ENCODE results near the gene TMEM196. TPM values are rescaled to one million over a fixed set of nuclear protein-coding genes. Genes with fewer than 3 reads are reported as not detected.
"Not testable (repeated sequence)": the region's sequence is repeated elsewhere in the genome, so short reads cannot be mapped to it uniquely, and the experiment has no call there.

TMEM196 gene
- total and polyA plus RNA-seq, 3 experiments from 2014 or later = not detected

DNA sequence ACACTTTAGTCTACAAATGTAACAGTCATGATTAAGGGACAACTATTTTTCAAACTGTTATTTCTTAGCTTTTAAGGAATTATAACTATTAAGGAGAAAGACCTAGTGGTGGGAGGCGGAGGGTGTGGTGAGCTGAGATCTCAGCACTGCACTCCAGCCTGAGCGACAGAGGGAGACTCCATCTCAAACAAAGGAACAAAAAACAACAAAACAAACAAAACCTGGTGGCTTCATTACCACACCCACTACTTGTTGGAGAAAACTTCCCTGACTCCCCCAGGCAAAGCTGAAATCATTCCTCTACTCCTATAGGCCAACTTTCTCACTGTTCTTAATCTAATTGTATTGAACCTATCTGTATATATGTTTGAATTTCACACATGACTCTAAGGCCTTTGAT, 67.8 kb downstream of the TMEM196 start:
- Mint-ChIP-seq H3K27ac (peak overlapping the region in 7 of 8 donors; percentile 6 to 98 (median 52)), H3K36me3 (peaks cover 3 to 40% (median 16%) of the 10 kb centered on the region in 3 donors), H3K27me3 (peaks cover 0 to 2% of the 10 kb centered on the region in 2 donors), H3K4me1 (peaks cover 50 to 65% (median 63%) of the 10 kb centered on the region in 3 donors), H3K9me3 (no peaks in the 10 kb centered on the region), H3K4me3 (peak overlapping the region in 2 of 7 donors; percentile 24 to 67)
- Histone ChIP-seq H3K36me3 (ENCODE audit: insufficient read depth, low read length) (no peaks in the 10 kb centered on the region), H3K4me3 (ENCODE audit: low read length) (no peak overlapping the region), H3K9me3 (ENCODE audit: low read length) (no peaks in the 10 kb centered on the region), H3K4me1 (ENCODE audit: insufficient read depth, low read length) (peaks cover 32% of the 10 kb centered on the region), H3K27ac (ENCODE audit: low read depth, low read length) (no peak overlapping the region), H3K27me3 (ENCODE audit: insufficient read depth, low read length, poor library complexity, severe bottlenecking) (no peaks in the 10 kb centered on the region)
- ChIA-PET POLR2A (no interaction called here), CTCF (interaction anchor here (1.0 kb wide), 1 partner anchor 8 kb away, joined by 4 read pairs; no protein-coding TSS in a partner anchor)
- DNase-seq = no peak

DNA sequence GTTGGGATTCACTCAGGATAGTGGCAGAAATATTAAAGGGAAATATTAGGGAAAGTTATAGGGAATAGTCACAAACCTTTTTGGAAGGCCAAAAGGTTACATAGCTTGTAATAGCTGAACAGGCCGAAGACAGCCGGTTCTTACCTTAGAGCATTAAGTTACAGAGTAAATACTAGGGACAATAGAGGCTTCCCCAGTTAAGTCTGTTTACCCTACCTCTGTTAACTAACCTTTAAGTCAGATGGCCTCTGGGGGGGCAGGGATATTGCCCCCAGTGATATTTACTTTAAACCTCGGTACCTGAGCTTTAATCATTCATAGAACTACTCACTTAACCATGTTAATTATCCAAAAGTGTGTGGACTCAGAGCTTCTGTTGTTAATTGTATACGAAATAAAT, 71.9 kb downstream of the TMEM196 start:
- Mint-ChIP-seq H3K4me1 (peaks cover 17 to 27% (median 26%) of the 10 kb centered on the region in 3 donors), H3K27me3 (peaks cover 0 to 2% of the 10 kb centered on the region in 2 donors), H3K36me3 (peaks cover 3 to 63% (median 27%) of the 10 kb centered on the region in 3 donors), H3K4me3 (no peak overlapping the region), H3K9me3 (no peaks in the 10 kb centered on the region), H3K27ac (peak overlapping the region in 2 of 8 donors; percentile 20 to 57)
- Histone ChIP-seq H3K9me3 (ENCODE audit: low read length) (no peaks in the 10 kb centered on the region), H3K36me3 (ENCODE audit: insufficient read depth, low read length) (no peaks in the 10 kb centered on the region), H3K4me1 (ENCODE audit: insufficient read depth, low read length) (peaks cover 7% of the 10 kb centered on the region), H3K27ac (ENCODE audit: low read depth, low read length) (no peak overlapping the region), H3K4me3 (ENCODE audit: low read length) (no peak overlapping the region), H3K27me3 (ENCODE audit: insufficient read depth, low read length, poor library complexity, severe bottlenecking) (no peaks in the 10 kb centered on the region)
- DNase-seq = no peak
- ChIA-PET CTCF (no interaction called here), POLR2A (no interaction called here)

DNA sequence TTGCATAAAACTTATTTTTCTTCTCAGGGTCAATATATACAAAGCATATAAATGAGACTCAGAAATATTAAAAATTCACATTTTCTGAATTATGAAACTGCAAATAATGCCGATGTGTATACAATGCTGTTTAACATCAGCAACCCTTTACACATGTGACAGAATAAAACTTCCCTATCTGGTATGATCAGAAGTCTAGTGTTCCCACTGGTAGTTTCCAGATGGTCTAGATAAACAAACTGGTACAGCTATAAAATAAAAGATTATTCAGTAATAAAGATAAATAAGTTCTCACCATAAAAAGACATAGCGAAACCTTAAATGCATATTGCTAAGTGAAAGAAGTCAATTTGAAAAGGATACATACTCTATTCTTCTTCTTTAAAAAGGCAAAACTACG, 72.5 kb downstream of the TMEM196 start:
- Histone ChIP-seq H3K27me3 (ENCODE audit: insufficient read depth, low read length, poor library complexity, severe bottlenecking) (no peaks in the 10 kb centered on the region), H3K4me1 (ENCODE audit: insufficient read depth, low read length) (peaks cover 2% of the 10 kb centered on the region), H3K9me3 (ENCODE audit: low read length) (no peaks in the 10 kb centered on the region), H3K27ac (ENCODE audit: low read depth, low read length) (no peak overlapping the region), H3K4me3 (ENCODE audit: low read length) (no peak overlapping the region), H3K36me3 (ENCODE audit: insufficient read depth, low read length) (no peaks in the 10 kb centered on the region)
- CTCF ChIA-PET = interaction anchor here (1.3 kb wide), 1 partner anchor 8 kb away, joined by 8 read pairs; the partner anchor contains the start of gene POLR1F
- no peak for DNase-seq
- peaks cover 0 to 2% of the 10 kb centered on the region in 2 donors for H3K27me3 Mint-ChIP-seq
- peak overlapping the region in 1 of 8 donors; percentile 81 for H3K27ac Mint-ChIP-seq
- peaks cover 13 to 22% (median 21%) of the 10 kb centered on the region in 3 donors for H3K4me1 Mint-ChIP-seq
- peaks cover 3 to 65% (median 28%) of the 10 kb centered on the region in 3 donors for H3K36me3 Mint-ChIP-seq
- H3K4me3 Mint-ChIP-seq = no peak overlapping the region
- no peaks in the 10 kb centered on the region for H3K9me3 Mint-ChIP-seq
- POLR2A ChIA-PET = interaction anchor here (0.9 kb wide), 1 partner anchor 8 kb away, joined by 3 read pairs; the partner anchor contains the start of gene POLR1F

DNA sequence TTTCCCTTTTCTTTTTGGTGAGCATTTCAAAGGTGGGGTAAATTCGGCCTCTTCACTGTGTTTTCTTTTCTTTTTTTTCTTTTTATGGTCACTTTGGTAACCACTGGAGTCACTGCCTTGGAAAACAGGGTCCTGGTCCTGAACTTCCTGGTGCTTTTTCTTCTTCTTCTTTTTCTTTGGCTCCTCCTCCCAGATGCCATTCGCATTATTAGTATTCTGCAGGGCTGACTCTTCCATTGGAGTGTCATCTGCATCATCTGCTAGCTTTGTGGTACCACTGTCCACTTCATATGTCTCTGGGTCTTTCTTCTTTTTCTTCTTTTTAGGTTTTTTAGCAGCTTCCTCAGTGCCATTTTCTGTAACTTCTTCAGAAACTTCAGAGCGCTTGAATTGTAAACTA, 75.1 kb downstream of the TMEM196 start:
- ChIA-PET CTCF (no interaction called here), POLR2A (no interaction called here)
- H3K27ac Mint-ChIP-seq = peak overlapping the region in 1 of 8 donors; percentile 56
- Histone ChIP-seq H3K27ac (ENCODE audit: low read depth, low read length) (no peak overlapping the region), H3K4me3 (ENCODE audit: low read length) (no peak overlapping the region), H3K27me3 (ENCODE audit: insufficient read depth, low read length, poor library complexity, severe bottlenecking) (no peaks in the 10 kb centered on the region), H3K9me3 (ENCODE audit: low read length) (no peaks in the 10 kb centered on the region), H3K4me1 (ENCODE audit: insufficient read depth, low read length) (no peaks in the 10 kb centered on the region), H3K36me3 (ENCODE audit: insufficient read depth, low read length) (no peaks in the 10 kb centered on the region)
- DNase-seq = no peak
- H3K36me3 Mint-ChIP-seq = peaks cover 3 to 59% (median 30%) of the 10 kb centered on the region in 3 donors
- H3K9me3 Mint-ChIP-seq = no peaks in the 10 kb centered on the region
- H3K4me1 Mint-ChIP-seq = peaks cover 4 to 9% (median 5%) of the 10 kb centered on the region in 3 donors
- no peak overlapping the region for H3K4me3 Mint-ChIP-seq
- peaks cover 0 to 2% of the 10 kb centered on the region in 2 donors for H3K27me3 Mint-ChIP-seq

DNA sequence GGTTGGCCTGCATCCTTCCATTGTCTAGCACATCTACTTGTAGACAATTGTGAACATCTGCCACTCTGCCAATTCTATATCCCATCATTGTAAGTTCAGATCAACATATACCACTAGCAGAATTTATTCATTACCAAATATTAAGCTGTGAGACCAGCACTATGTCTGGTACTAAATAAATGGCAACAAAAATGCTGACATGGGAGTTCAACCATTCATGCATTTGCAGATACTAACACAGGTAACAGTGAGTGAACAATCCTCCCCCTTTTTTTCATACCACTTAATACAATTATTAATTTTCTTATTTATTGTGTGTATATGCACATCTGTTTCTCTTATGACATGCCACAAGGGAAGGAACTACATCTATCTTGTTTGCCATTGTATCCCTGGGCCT, 76.5 kb downstream of the TMEM196 start:
- Histone ChIP-seq H3K36me3 (ENCODE audit: insufficient read depth, low read length) (no peaks in the 10 kb centered on the region), H3K27ac (ENCODE audit: low read depth, low read length) (no peak overlapping the region), H3K4me1 (ENCODE audit: insufficient read depth, low read length) (no peaks in the 10 kb centered on the region), H3K27me3 (ENCODE audit: insufficient read depth, low read length, poor library complexity, severe bottlenecking) (no peaks in the 10 kb centered on the region), H3K9me3 (ENCODE audit: low read length) (no peaks in the 10 kb centered on the region), H3K4me3 (ENCODE audit: low read length) (no peak overlapping the region)
- Mint-ChIP-seq H3K27ac (no peak overlapping the region), H3K4me1 (peaks cover 0 to 5% (median 4%) of the 10 kb centered on the region in 3 donors), H3K9me3 (no peaks in the 10 kb centered on the region), H3K27me3 (peaks cover 0 to 2% of the 10 kb centered on the region in 2 donors), H3K36me3 (peaks cover 2 to 46% (median 20%) of the 10 kb centered on the region in 3 donors), H3K4me3 (no peak overlapping the region)
- ChIA-PET CTCF (no interaction called here), POLR2A (no interaction called here)
- DNase-seq = no peak

DNA sequence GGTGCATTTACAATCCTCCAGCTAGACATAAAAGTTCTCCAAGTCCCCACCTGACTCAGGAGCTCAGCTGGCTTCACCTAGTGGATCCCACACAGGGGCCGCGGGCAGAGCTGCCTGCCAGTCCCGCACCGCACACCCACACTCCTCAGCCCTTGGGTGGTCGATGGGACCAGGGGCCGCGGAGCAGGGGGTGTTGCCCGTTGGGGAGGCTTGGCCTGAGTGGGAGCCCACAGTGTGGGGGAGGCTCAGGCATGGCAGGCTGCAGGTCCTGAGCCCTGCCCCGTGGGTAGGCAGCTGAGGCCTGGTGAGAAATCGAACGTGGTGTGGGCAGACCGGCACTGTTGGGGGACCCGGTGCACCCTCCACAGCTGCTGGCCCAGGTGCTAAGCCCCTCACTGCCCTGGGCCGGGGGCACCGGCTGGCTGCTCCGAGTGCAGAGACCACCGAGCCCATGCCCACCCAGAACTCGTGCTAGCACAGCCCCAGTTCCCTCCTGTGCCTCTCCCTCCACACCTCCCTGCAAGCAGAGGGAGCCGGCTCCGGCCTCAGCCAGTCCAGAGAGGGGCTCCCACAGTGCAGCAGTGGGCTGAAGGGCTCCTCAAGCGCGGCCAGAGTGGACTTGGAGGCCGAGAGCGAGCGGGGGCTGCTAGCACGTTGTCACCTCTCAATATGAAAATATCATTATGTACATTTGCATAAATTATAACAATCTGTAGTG, 81.1 kb downstream of the TMEM196 start:
- ChIA-PET CTCF (interaction anchor here (0.8 kb wide), 1 partner anchor 21 kb away, joined by 3 read pairs; no protein-coding TSS in a partner anchor), POLR2A (no interaction called here)
- no peaks in the 10 kb centered on the region for H3K9me3 ChIP-seq (ENCODE audit: low read length)
- H3K36me3 ChIP-seq (ENCODE audit: insufficient read depth, low read length) = no peaks in the 10 kb centered on the region
- no peak overlapping the region for H3K27ac ChIP-seq (ENCODE audit: low read depth, low read length)
- Mint-ChIP-seq H3K36me3 (peaks cover 0 to 10% (median 3%) of the 10 kb centered on the region in 3 donors), H3K9me3 (peaks cover 0 to 2% (median 0%) of the 10 kb centered on the region in 5 donors), H3K27me3 (peaks cover 0 to 11% of the 10 kb centered on the region in 2 donors), H3K4me3 (no peak overlapping the region), H3K4me1 (no peaks in the 10 kb centered on the region), H3K27ac (no peak overlapping the region)
- H3K27me3 ChIP-seq (ENCODE audit: insufficient read depth, low read length, poor library complexity, severe bottlenecking) = no peaks in the 10 kb centered on the region
- DNase-seq = no peak
- no peak overlapping the region for H3K4me3 ChIP-seq (ENCODE audit: low read length)
- H3K4me1 ChIP-seq (ENCODE audit: insufficient read depth, low read length) = no peaks in the 10 kb centered on the region

DNA sequence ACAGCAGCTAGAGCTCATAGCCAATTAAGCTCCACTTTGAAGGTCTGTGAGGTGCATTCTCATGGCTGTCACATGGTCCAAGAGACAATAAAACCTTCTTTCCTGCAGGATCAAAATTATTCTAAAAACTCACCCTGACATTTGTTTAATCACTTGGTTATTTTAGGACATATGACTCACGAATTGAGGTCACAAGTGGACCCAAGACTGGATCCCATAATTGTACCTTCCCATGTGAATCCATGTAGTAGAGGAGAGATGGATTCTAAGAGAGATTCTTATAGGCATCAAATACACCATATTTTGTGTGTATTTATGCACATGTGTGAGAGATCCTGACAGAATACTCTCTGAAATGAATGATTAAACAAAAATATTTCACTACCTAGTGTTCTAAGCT, 82.7 kb downstream of the TMEM196 start:
- no peaks in the 10 kb centered on the region for H3K4me1 ChIP-seq (ENCODE audit: insufficient read depth, low read length)
- Mint-ChIP-seq H3K9me3 (peaks cover 0 to 2% (median 0%) of the 10 kb centered on the region in 5 donors), H3K36me3 (peaks cover 0 to 2% (median 1%) of the 10 kb centered on the region in 3 donors), H3K27me3 (peaks cover 0 to 11% of the 10 kb centered on the region in 2 donors), H3K27ac (no peak overlapping the region), H3K4me3 (no peak overlapping the region), H3K4me1 (no peaks in the 10 kb centered on the region)
- H3K9me3 ChIP-seq (ENCODE audit: low read length) = no peaks in the 10 kb centered on the region
- ChIA-PET CTCF (no interaction called here), POLR2A (no interaction called here)
- no peaks in the 10 kb centered on the region for H3K27me3 ChIP-seq (ENCODE audit: insufficient read depth, low read length, poor library complexity, severe bottlenecking)
- no peak for DNase-seq
- H3K36me3 ChIP-seq (ENCODE audit: insufficient read depth, low read length) = no peaks in the 10 kb centered on the region
- H3K27ac ChIP-seq (ENCODE audit: low read depth, low read length) = no peak overlapping the region
- H3K4me3 ChIP-seq (ENCODE audit: low read length) = no peak overlapping the region

DNA sequence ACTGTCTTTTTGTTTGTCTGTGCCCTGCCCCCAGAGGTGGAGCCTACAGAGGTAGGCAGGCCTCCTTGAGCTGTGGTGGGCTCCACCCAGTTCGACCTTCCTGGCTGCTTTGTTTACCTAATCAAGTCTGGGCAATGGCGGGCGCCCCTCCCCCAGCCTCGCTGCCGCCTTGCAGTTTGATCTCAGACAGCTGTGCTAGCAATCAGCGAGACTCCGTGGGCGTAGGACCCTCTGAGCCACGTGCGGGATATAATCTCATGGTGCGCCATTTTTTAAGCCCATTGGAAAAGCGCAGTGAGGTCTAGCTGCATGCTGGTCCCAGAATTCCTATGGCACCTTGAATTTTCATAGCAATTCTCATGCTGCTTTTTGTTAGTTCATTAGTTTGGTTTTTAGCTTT, 84.3 kb downstream of the TMEM196 start:
- H3K4me1 Mint-ChIP-seq; H3K36me3 ChIP-seq (ENCODE audit: insufficient read depth, low read length); H3K27me3 ChIP-seq (ENCODE audit: insufficient read depth, low read length, poor library complexity, severe bottlenecking); H3K4me3 ChIP-seq (ENCODE audit: low read length); H3K9me3 Mint-ChIP-seq; H3K27ac ChIP-seq (ENCODE audit: low read depth, low read length); H3K4me3 Mint-ChIP-seq; H3K36me3 Mint-ChIP-seq; POLR2A ChIA-PET; H3K9me3 ChIP-seq (ENCODE audit: low read length); DNase-seq; H3K4me1 ChIP-seq (ENCODE audit: insufficient read depth, low read length); H3K27ac Mint-ChIP-seq; CTCF ChIA-PET: not testable (repeated sequence)
- H3K27me3 Mint-ChIP-seq = peaks cover 0 to 11% of the 10 kb centered on the region in 2 donors
